ENCODE measurements around the gene PCNA.

GRCh38 chr20:5143851-5144250 is 24.1 kb upstream of the PCNA start:
- TF ChIP-seq POLR2A (IDR thresholded peaks at IDR 0.05; ENCODE audit: low read depth, low read length) (no peak), CTCF (conservative IDR thresholded peaks at IDR 0.05; ENCODE audit: low read depth, low read length) (no peak), BHLHE40 (IDR thresholded peaks at IDR 0.05; ENCODE audit: low read depth, low read length) (no peak), USF2 (IDR thresholded peaks at IDR 0.05; ENCODE audit: low read depth, low read length) (no peak), SMC3 (IDR thresholded peaks at IDR 0.05; ENCODE audit: low read depth, low read length) (no peak)
